ENCODE results near the gene TUBGCP4.

DNA sequence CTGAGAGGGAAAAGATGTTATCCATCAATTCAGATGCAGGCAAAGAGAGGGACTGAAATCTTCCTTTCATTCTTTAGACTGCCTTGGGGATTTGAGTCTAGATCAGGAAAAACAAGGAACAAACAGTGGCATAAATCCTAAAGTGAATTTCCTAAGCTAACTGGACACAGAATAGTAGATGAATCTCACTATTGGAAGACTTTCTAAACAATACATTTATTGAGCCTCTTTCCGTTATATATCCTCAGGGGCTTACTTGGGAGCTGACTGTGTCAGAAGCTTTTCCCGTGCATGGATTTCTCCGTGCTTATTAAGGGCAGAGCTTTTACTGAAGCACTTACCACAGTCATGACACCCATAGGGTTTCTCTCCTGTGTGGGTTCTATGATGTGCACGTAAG, 10.1 kb upstream of the TUBGCP4 start:
- TF ChIP-seq, protein P1, sequence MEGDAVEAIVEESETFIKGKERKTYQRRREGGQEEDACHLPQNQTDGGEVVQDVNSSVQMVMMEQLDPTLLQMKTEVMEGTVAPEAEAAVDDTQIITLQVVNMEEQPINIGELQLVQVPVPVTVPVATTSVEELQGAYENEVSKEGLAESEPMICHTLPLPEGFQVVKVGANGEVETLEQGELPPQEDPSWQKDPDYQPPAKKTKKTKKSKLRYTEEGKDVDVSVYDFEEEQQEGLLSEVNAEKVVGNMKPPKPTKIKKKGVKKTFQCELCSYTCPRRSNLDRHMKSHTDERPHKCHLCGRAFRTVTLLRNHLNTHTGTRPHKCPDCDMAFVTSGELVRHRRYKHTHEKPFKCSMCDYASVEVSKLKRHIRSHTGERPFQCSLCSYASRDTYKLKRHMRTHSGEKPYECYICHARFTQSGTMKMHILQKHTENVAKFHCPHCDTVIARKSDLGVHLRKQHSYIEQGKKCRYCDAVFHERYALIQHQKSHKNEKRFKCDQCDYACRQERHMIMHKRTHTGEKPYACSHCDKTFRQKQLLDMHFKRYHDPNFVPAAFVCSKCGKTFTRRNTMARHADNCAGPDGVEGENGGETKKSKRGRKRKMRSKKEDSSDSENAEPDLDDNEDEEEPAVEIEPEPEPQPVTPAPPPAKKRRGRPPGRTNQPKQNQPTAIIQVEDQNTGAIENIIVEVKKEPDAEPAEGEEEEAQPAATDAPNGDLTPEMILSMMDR (IDR thresholded peaks at IDR 0.05): no peak
- no peak for TF ChIP-seq POLR2A (IDR thresholded peaks at IDR 0.05)

Data from heart left ventricle (tissue), 13 donors.